Trophoblast cell (in vitro differentiated cells and primary cell): Measurements from ENCODE around the gene SNX19.

Experiments used
- DNase-seq, 2 donors: peaks; one replicate each; pipeline ENCODE4 v3.0.0-alpha.2; 2016
- H2AFZ ChIP-seq: 2 replicates; pipeline ENCODE4 v1.6.1; 2013; ENCODE audit warnings: low read length, moderate library complexity, mild to moderate bottlenecking; ENCODE audit not compliant: insufficient read depth, poor library complexity
- H2AK5ac ChIP-seq: 2 replicates; pipeline ENCODE4 v1.6.1; 2013; ENCODE audit warnings: mild to moderate bottlenecking, low read length
- H2BK120ac ChIP-seq: 2 replicates; pipeline ENCODE4 v1.6.1; 2013; ENCODE audit warnings: low read length, mild to moderate bottlenecking, moderate library complexity; ENCODE audit not compliant: insufficient read depth, poor library complexity
- H2BK12ac ChIP-seq: 2 replicates; pipeline ENCODE4 v1.6.1; 2013; ENCODE audit warnings: mild to moderate bottlenecking, low read length, moderate library complexity
- H2BK5ac ChIP-seq: 2 replicates; pipeline ENCODE4 v1.6.1; 2013; ENCODE audit warnings: low read length, low read depth, moderate library complexity, mild to moderate bottlenecking; ENCODE audit not compliant: poor library complexity
- H3K14ac ChIP-seq: 2 replicates; pipeline ENCODE4 v1.6.1; 2013; ENCODE audit warnings: mild to moderate bottlenecking, low read length
- H3K18ac ChIP-seq: 2 replicates; pipeline ENCODE4 v1.6.1; 2013; ENCODE audit warnings: mild to moderate bottlenecking, low read length
- H3K23ac ChIP-seq: 2 replicates; pipeline ENCODE4 v1.6.1; 2013; ENCODE audit warnings: low read length
- H3K27ac ChIP-seq: 2 replicates; pipeline ENCODE4 v1.5.1; 2013; ENCODE audit warnings: low read depth, mild to moderate bottlenecking, inconsistent platforms, low read length, moderate library complexity
- H3K27me3 ChIP-seq: 2 replicates; pipeline ENCODE4 v1.6.1; 2013; ENCODE audit warnings: inconsistent platforms, mild to moderate bottlenecking, low read length, moderate library complexity; ENCODE audit not compliant: insufficient read depth
- H3K36me3 ChIP-seq, 2 experiments: 1 replicate in 1 of 2; 2 replicates in 1 of 2; pipeline ENCODE4 v1.6.1; 2013; ENCODE audit warnings: low read length in 2 of 2, mild to moderate bottlenecking in 2 of 2, moderate library complexity in 1 of 2; ENCODE audit not compliant: insufficient read depth in 2 of 2, control insufficient read depth in 1 of 2
- H3K4ac ChIP-seq: 2 replicates; pipeline ENCODE4 v1.6.1; 2013; ENCODE audit warnings: low read depth, mild to moderate bottlenecking, low read length, moderate library complexity
- H3K4me1 ChIP-seq, 2 experiments: 1 replicate in 1 of 2; 2 replicates in 1 of 2; pipeline ENCODE4 v1.6.1; 2013; ENCODE audit warnings: low read length in 2 of 2, mild to moderate bottlenecking in 2 of 2, moderate library complexity in 1 of 2; ENCODE audit not compliant: insufficient read depth in 2 of 2, control insufficient read depth in 1 of 2
- H3K4me2 ChIP-seq: 2 replicates; pipeline ENCODE4 v1.6.1; 2013; ENCODE audit warnings: inconsistent platforms, mild to moderate bottlenecking, low read length, moderate library complexity
- H3K4me3 ChIP-seq: 2 replicates; pipeline ENCODE4 v1.5.1; 2013; ENCODE audit warnings: mild to moderate bottlenecking, low read depth, low read length, inconsistent platforms
- H3K79me1 ChIP-seq: one replicate; pipeline ENCODE4 v1.6.1; 2013; ENCODE audit warnings: low read length
- H3K79me2 ChIP-seq: 2 replicates; pipeline ENCODE4 v1.6.1; 2013; ENCODE audit warnings: low read length, mild to moderate bottlenecking; ENCODE audit not compliant: control insufficient read depth, insufficient read depth, poor library complexity
- H3K9ac ChIP-seq: 2 replicates; pipeline ENCODE4 v1.6.1; 2013; ENCODE audit warnings: mild to moderate bottlenecking, low read length
- H3K9me3 ChIP-seq: 2 replicates; pipeline ENCODE4 v1.6.1; 2013; ENCODE audit warnings: low read depth, mild to moderate bottlenecking, control low read depth, inconsistent platforms, low read length; ENCODE audit not compliant: insufficient read depth
- H4K12ac ChIP-seq: 2 replicates; pipeline ENCODE4 v1.6.1; 2013; ENCODE audit warnings: low read depth, mild to moderate bottlenecking, low read length, moderate library complexity
- H4K8ac ChIP-seq: 2 replicates; pipeline ENCODE4 v1.6.1; 2013; ENCODE audit warnings: low read depth, mild to moderate bottlenecking, low read length, moderate library complexity
- H4K91ac ChIP-seq: one replicate; pipeline ENCODE4 v1.6.1; 2013; ENCODE audit warnings: low read depth, mild to moderate bottlenecking, low read length, moderate library complexity
- WGBS: extraction: QIAGEN DNeasy Blood & Tissue Kit; methylation state at CpG from one replicate; pipeline ENCODE4 v1.1.7; 2013; ENCODE audit warnings: missing lambda C conversion rate; ENCODE audit not compliant: insufficient read length, insufficient coverage; ENCODE audit errors: extremely low coverage; 5-methylcytosine and 5-hydroxymethylcytosine counted together

The SNX19 gene

GRCh38 chr11:130908061-130908460 is 8.2 kb downstream of the SNX19 start:
- no peaks in the 10 kb centered on the region for H3K27me3 ChIP-seq

GRCh38 chr11:130907229-130907628 is 9.1 kb downstream of the SNX19 start:
- H3K4ac ChIP-seq = no peak overlapping the region
- no peak overlapping the region for H3K4me3 ChIP-seq
- H4K8ac ChIP-seq = no peak overlapping the region
- H2BK12ac ChIP-seq = no peak overlapping the region
- no peak overlapping the region for H2AFZ ChIP-seq
- no peaks in the 10 kb centered on the region for H3K9me3 ChIP-seq
- H2BK120ac ChIP-seq = no peak overlapping the region
- peaks cover 15 to 47% of the 10 kb centered on the region in 2 experiments for H3K36me3 ChIP-seq
- no peak overlapping the region for H3K18ac ChIP-seq
- H3K4me2 ChIP-seq = no peak overlapping the region
- H3K14ac ChIP-seq = no peak overlapping the region
- no peaks in the 10 kb centered on the region for H3K79me2 ChIP-seq
- H3K27me3 ChIP-seq = no peaks in the 10 kb centered on the region
- DNase-seq = no peak
- H3K4me1 ChIP-seq = no peaks in the 10 kb centered on the region
- H3K23ac ChIP-seq = no peak overlapping the region
- no peak overlapping the region for H2BK5ac ChIP-seq
- no peak overlapping the region for H2AK5ac ChIP-seq
- H4K12ac ChIP-seq = no peak overlapping the region
- no peak overlapping the region for H3K27ac ChIP-seq
- no peak overlapping the region for H4K91ac ChIP-seq
- H3K79me1 ChIP-seq = no peaks in the 10 kb centered on the region
- no peak overlapping the region for H3K9ac ChIP-seq

More at GRCh38 chr11:130908061-130908460, 8.2 kb downstream of the SNX19 start:
- no peak overlapping the region for H3K4me2 ChIP-seq
- H3K18ac ChIP-seq = no peak overlapping the region
- no peak overlapping the region for H4K91ac ChIP-seq
- no peak overlapping the region for H2BK120ac ChIP-seq
- peaks cover 15 to 40% of the 10 kb centered on the region in 2 experiments for H3K36me3 ChIP-seq
- no peak overlapping the region for H2BK12ac ChIP-seq
- no peak overlapping the region for H2BK5ac ChIP-seq
- no peak overlapping the region for H3K14ac ChIP-seq
- H2AFZ ChIP-seq = no peak overlapping the region
- no peak overlapping the region for H2AK5ac ChIP-seq
- no peak for DNase-seq
- WGBS = no CpG with 5 or more reads among the region's 6 CpGs
- no peak overlapping the region for H3K4ac ChIP-seq
- H3K27ac ChIP-seq = no peak overlapping the region
- no peak overlapping the region for H3K23ac ChIP-seq
- no peak overlapping the region for H3K4me3 ChIP-seq
- H3K79me1 ChIP-seq = no peaks in the 10 kb centered on the region
- no peaks in the 10 kb centered on the region for H3K9me3 ChIP-seq
- no peaks in the 10 kb centered on the region for H3K79me2 ChIP-seq
- H3K9ac ChIP-seq = no peak overlapping the region
- no peak overlapping the region for H4K12ac ChIP-seq
- no peaks in the 10 kb centered on the region for H3K4me1 ChIP-seq
- no peak overlapping the region for H4K8ac ChIP-seq

- Histone ChIP-seq H3K18ac (no peak overlapping the region), H3K4me1 (no peaks in the 10 kb centered on the region), H3K4me2 (no peak overlapping the region), H3K27me3 (no peaks in the 10 kb centered on the region), H2BK12ac (no peak overlapping the region), H3K79me2 (no peaks in the 10 kb centered on the region), H2BK120ac (no peak overlapping the region), H3K4ac (no peak overlapping the region), H2AK5ac (no peak overlapping the region), H4K12ac (no peak overlapping the region), H3K14ac (no peak overlapping the region), H4K8ac (no peak overlapping the region), H2BK5ac (no peak overlapping the region), H3K9me3 (no peaks in the 10 kb centered on the region), H3K27ac (no peak overlapping the region), H3K4me3 (no peak overlapping the region), H3K9ac (no peak overlapping the region), H2AFZ (no peak overlapping the region), H4K91ac (no peak overlapping the region), H3K79me1 (no peaks in the 10 kb centered on the region), H3K36me3 (peaks cover 15 to 47% of the 10 kb centered on the region in 2 experiments), H3K23ac (no peak overlapping the region)
- no CpG with 5 or more reads among the region's 2 CpGs for WGBS
- no peak for DNase-seq
Measured at GRCh38 chr11:130906616-130907015, 9.7 kb downstream of the SNX19 start.

- no CpG with 5 or more reads among the region's 3 CpGs for WGBS
Measured at GRCh38 chr11:130905512-130905911, 10.8 kb downstream of the SNX19 start.

More at GRCh38 chr11:130905512-130905911, 10.8 kb downstream of the SNX19 start:
- Histone ChIP-seq H3K9ac (no peak overlapping the region), H2AFZ (no peak overlapping the region), H4K8ac (no peak overlapping the region), H2AK5ac (no peak overlapping the region), H3K79me1 (no peaks in the 10 kb centered on the region), H3K27me3 (no peaks in the 10 kb centered on the region), H3K4me2 (no peak overlapping the region), H3K4me1 (no peaks in the 10 kb centered on the region), H3K23ac (no peak overlapping the region), H3K79me2 (no peaks in the 10 kb centered on the region), H3K4ac (no peak overlapping the region), H3K36me3 (peaks cover 11 to 49% of the 10 kb centered on the region in 2 experiments), H2BK5ac (no peak overlapping the region), H2BK120ac (no peak overlapping the region), H3K9me3 (no peaks in the 10 kb centered on the region), H2BK12ac (no peak overlapping the region), H4K91ac (no peak overlapping the region), H3K14ac (no peak overlapping the region), H3K27ac (no peak overlapping the region), H3K4me3 (no peak overlapping the region), H3K18ac (no peak overlapping the region), H4K12ac (no peak overlapping the region)
- DNase-seq = no peak
